T47D (cell line): ENCODE results near the gene OR5H1.
A peak's percentile ranks its signal among the peaks of the same experiment; 100 is the strongest.
"Not testable (repeated sequence)": the region's sequence is repeated elsewhere in the genome, so short reads cannot be mapped to it uniquely, and the experiment has no call there.

Experiments
- DNase-seq, 2 experiments: peaks; one replicate each; pipeline versions ENCODE4 v3.0.0 to v3.0.0-alpha.2; 2011 to 2012; ENCODE audit warnings: low read depth in 1 of 2, low spot score in 1 of 2
- JUND ChIP-seq: IDR thresholded peaks from 2 replicates; pipeline ENCODE4 v1.6.1; 2012; ENCODE audit warnings: low read depth
- in situ Hi-C: cut with HindIII; loops from 2 replicates; pipeline ENCODE4 v1.10.0; 2016; ENCODE audit warnings: low sequenced_read_pairs, low pct_unique_long_range_greater_than_20kb

Gene OR5H1

DNA sequence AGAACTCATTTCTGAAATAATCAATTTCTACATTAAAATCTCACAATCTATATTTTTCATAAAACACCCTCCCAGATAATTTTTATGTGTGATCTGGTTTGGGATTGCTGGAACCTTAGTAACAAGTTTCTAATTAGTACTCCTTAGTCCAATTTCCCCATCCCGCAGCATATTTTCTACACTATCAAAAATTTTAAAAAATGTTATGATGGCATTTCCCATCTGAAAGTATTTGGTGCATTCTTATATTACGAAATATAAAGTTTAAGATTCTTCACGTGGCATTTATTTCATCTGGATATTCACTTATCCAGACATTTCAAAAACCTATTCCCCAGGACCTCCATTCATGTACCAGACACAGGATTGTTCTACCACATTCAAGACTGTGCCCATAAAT is 18.2 kb downstream of the OR5H1 start:
- in situ Hi-C loops, result no loop called here
- TF ChIP-seq JUND, result no peak
- DNase-seq, result no peak

DNA sequence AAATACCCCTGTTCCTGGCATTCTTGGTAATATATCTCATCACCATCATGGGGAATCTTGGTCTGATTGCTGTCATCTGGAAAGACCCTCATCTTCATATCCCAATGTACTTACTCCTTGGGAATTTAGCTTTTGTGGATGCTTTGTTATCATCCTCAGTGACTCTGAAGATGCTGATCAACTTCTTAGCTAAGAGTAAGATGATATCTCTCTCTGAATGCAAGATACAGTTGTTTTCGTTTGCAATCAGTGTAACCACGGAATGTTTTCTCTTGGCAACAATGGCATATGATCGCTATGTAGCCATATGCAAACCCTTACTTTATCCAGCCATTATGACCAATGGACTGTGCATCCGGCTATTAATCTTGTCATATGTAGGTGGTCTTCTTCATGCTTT is 18.9 kb downstream of the OR5H1 start:
- in situ Hi-C loops, DNase-seq: not testable (repeated sequence)

DNA sequence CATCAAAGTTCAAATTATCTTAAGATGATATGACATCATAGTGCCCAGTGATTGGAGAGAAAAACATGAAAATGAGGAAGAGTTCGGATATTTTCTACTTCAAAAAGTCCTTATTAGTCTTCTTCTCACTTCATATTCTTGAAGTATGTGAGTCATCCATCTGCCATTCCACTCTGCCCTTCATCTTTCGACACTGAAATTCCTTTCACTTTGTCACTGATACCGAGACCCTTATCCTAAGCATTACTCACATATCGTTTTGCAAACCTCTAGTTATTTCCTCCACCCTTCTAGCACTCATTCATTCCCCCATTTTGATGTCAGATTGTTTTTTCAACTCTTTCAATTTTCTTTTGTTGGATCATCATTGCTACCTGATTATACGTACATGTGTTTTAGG is 20.7 kb downstream of the OR5H1 start:
- in situ Hi-C loops, result no loop called here
- TF ChIP-seq JUND, result no peak
- no peak for DNase-seq

DNA sequence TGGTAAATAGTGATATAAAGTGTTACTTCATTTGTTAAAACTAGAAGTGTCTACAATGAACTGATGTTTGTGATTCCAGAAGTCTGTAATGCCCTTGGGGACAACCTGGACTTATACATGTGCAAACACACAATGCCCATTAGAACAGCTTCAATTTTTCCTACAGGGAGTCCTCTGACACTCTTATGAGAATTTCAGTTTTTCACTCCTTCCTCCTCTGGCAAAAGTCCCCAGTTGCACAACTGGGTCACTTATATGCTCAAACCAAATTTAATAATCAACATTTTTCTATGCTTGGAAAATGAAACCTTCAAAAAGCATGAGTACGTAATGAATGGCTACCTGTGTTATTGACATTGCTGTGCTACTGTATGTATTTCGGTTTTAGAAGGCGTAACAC is 35.9 kb downstream of the OR5H1 start, which contains the start of gene OR5H15:
Gene OR5H15 (plus strand): TSS at position 301 of the 400 bp plus-strand sequence. CDS start 2,004 bp downstream, outside the sequence.
- no peak for TF ChIP-seq JUND
- no peak for DNase-seq
- in situ Hi-C loops, result no loop called here

- TF ChIP-seq JUND, result no peak
- in situ Hi-C loops, result no loop called here
- DNase-seq, result no peak
These were observed 40.5 kb downstream of the OR5H1 start for GRCh38 chr3:98171071-98171470.

- in situ Hi-C loops, result no loop called here
- peak in 1 of 2 experiments; percentile 23 for DNase-seq
- TF ChIP-seq JUND, result no peak
These were observed 42.1 kb downstream of the OR5H1 start for GRCh38 chr3:98172621-98173020.

- in situ Hi-C loops, result no loop called here
- no peak for TF ChIP-seq JUND
- DNase-seq, result no peak
These were observed 49.9 kb downstream of the OR5H1 start for GRCh38 chr3:98180319-98180890.

DNA sequence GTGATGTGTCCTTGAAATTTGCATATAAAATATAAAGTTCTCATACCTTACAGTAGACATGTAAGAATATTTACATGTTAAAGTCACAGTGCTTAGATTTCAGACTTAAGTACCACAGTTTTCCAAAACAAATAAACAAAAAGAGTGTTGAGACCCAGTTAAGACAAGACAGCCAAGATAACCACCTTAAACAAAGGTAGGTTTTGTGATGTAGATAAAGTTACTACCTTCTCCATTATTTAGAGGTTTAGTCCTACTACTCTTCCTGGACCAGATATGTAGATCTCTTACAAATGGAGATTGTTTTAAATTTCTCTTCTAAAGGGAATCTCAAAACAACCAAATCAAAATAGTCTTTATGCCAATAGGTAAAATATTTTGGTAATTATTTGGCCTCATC is 51.7 kb downstream of the OR5H1 start:
- no peak for TF ChIP-seq JUND
- in situ Hi-C loops, result no loop called here
- DNase-seq, result no peak

- no peak for TF ChIP-seq JUND
- peak in 1 of 2 experiments; percentile 54 for DNase-seq
- in situ Hi-C loops, result no loop called here
These were observed 54.7 kb downstream of the OR5H1 start for GRCh38 chr3:98185180-98185579.
